ENCODE results near the gene HBEGF. TPM values are rescaled to one million over a fixed set of nuclear protein-coding genes. Genes with fewer than 3 reads are reported as not detected.

The HBEGF gene
- polyA plus RNA-seq, 1 donor (not counting 4 experiments of a cell fraction or from before 2014, with no cell fraction given), result 53.1 TPM

GRCh38 chr5:140339636-140340035 lies 6.8 kb downstream of the HBEGF start:
- no peak overlapping the region for H2AFZ ChIP-seq (ENCODE audit: control insufficient read depth, low read length)
- FAIRE-seq (no peak), DNase-seq (ENCODE audit: low read depth, low spot score) (no peak)
- H3K4me2 ChIP-seq (ENCODE audit: control insufficient read depth, extremely low read depth, insufficient read depth, low read depth, low read length), result peak overlapping the region; percentile 6
- no peaks in the 10 kb centered on the region for H3K9me3 ChIP-seq (ENCODE audit: control insufficient read depth, low read depth, low read length)
- H3K27me3 ChIP-seq (ENCODE audit: control insufficient read depth, extremely low read depth, insufficient read depth, low read length), result no peaks in the 10 kb centered on the region
- H3K4me3 ChIP-seq (ENCODE audit: control insufficient read depth in 2 of 3, extremely low read depth in 1 of 3, insufficient read depth in 2 of 3, low read depth in 1 of 3, low read length in 3 of 3), result no peak overlapping the region
- H3K9ac ChIP-seq (ENCODE audit: control insufficient read depth, extremely low read depth, insufficient read depth, low read length), result no peak overlapping the region
- peaks cover 48% of the 10 kb centered on the region for H3K79me2 ChIP-seq (ENCODE audit: control insufficient read depth, insufficient read depth, low read length)
- H3K36me3 ChIP-seq (ENCODE audit: control insufficient read depth in 2 of 2, extremely low read depth in 1 of 2, insufficient read depth in 2 of 2, low read length in 2 of 2), result peaks cover 38 to 65% of the 10 kb centered on the region in 2 experiments
- dilution Hi-C loops (cut with MboI; ENCODE audit: extremely low pct_ligation_motif_present, low sequenced_read_pairs), result no loop called here
- peaks cover 17% of the 10 kb centered on the region for H3K9me1 ChIP-seq (ENCODE audit: control insufficient read depth, extremely low read depth, insufficient read depth, low read length)
- peak overlapping the region; percentile 15 for H3K27ac ChIP-seq (ENCODE audit: control insufficient read depth, insufficient read depth, low read length)
- H4K20me1 ChIP-seq (ENCODE audit: control insufficient read depth, extremely low read depth, insufficient read depth, low read length), result peaks cover 21% of the 10 kb centered on the region
- peaks cover 70% of the 10 kb centered on the region for H3K4me1 ChIP-seq (ENCODE audit: control insufficient read depth, extremely low read depth, insufficient read depth, low read length)
- TF ChIP-seq EZH2 (IDR thresholded peaks at IDR 0.05; ENCODE audit: low read length), result no peak
- TF ChIP-seq CTCF (optimal IDR thresholded peaks at IDR 0.05 in 1 of 3, IDR thresholded peaks at IDR 0.05 in 1 of 3, conservative IDR thresholded peaks at IDR 0.05 in 1 of 3; ENCODE audit: extremely low read depth in 1 of 3, insufficient read depth in 2 of 3, low read length in 3 of 3), result no peak

- Histone ChIP-seq H3K4me2 (ENCODE audit: control insufficient read depth, extremely low read depth, insufficient read depth, low read depth, low read length) (peak overlapping the region; percentile 48), H3K27me3 (ENCODE audit: control insufficient read depth, extremely low read depth, insufficient read depth, low read length) (no peaks in the 10 kb centered on the region), H3K4me3 (ENCODE audit: control insufficient read depth in 2 of 3, extremely low read depth in 1 of 3, insufficient read depth in 2 of 3, low read depth in 1 of 3, low read length in 3 of 3) (peak overlapping the region in 1 of 3 experiments; percentile 21), H3K9me3 (ENCODE audit: control insufficient read depth, low read depth, low read length) (no peaks in the 10 kb centered on the region), H3K36me3 (ENCODE audit: control insufficient read depth in 2 of 2, extremely low read depth in 1 of 2, insufficient read depth in 2 of 2, low read length in 2 of 2) (peaks cover 43 to 71% of the 10 kb centered on the region in 2 experiments), H3K4me1 (ENCODE audit: control insufficient read depth, extremely low read depth, insufficient read depth, low read length) (peaks cover 63% of the 10 kb centered on the region), H4K20me1 (ENCODE audit: control insufficient read depth, extremely low read depth, insufficient read depth, low read length) (peaks cover 15% of the 10 kb centered on the region), H3K79me2 (ENCODE audit: control insufficient read depth, insufficient read depth, low read length) (peaks cover 42% of the 10 kb centered on the region), H3K9me1 (ENCODE audit: control insufficient read depth, extremely low read depth, insufficient read depth, low read length) (peaks cover 14% of the 10 kb centered on the region), H3K9ac (ENCODE audit: control insufficient read depth, extremely low read depth, insufficient read depth, low read length) (no peak overlapping the region), H3K27ac (ENCODE audit: control insufficient read depth, insufficient read depth, low read length) (peak overlapping the region; percentile 47), H2AFZ (ENCODE audit: control insufficient read depth, low read length) (no peak overlapping the region)
- dilution Hi-C loops (cut with MboI; ENCODE audit: extremely low pct_ligation_motif_present, low sequenced_read_pairs), result no loop called here
- DNase-seq (ENCODE audit: low read depth, low spot score) (no peak), FAIRE-seq (no peak)
- no peak for TF ChIP-seq EZH2 (IDR thresholded peaks at IDR 0.05; ENCODE audit: low read length)
- TF ChIP-seq CTCF (optimal IDR thresholded peaks at IDR 0.05 in 1 of 3, IDR thresholded peaks at IDR 0.05 in 1 of 3, conservative IDR thresholded peaks at IDR 0.05 in 1 of 3; ENCODE audit: extremely low read depth in 1 of 3, insufficient read depth in 2 of 3, low read length in 3 of 3), result no peak
These were observed 7.5 kb downstream of the HBEGF start for GRCh38 chr5:140338908-140339307.

Measured in keratinocyte (primary cell).